Activated T-cell treated with anti-CD3 and anti-CD28 coated beads, Interleukin-2, amount 50 U/mL, for 72 hours (primary cell): ENCODE measurements around the gene GABRB2. TPM values are rescaled to one million over a fixed set of nuclear protein-coding genes. Genes with fewer than 3 reads are reported as not detected.

ENCODE experiments used
- ATAC-seq, 2 donors: fragments of 150-1000 bp; cut with Tn5 transposase; replicated peaks in 1 of 2; 2 replicates each; pipeline ENCODE4 v1.10.0; 2021; ENCODE audit warnings: moderate library complexity in 2 of 2, mild to moderate bottlenecking in 1 of 2
- DNase-seq, 2 donors: peaks; one replicate each; pipeline ENCODE4 v3.0.0; 2021 to 2022; ENCODE audit warnings: mixed read lengths in 1 of 2
- H3K27ac Mint-ChIP-seq: one replicate; pipeline ENCODE4 v1.8.0; 2022; ENCODE audit warnings: mild to moderate bottlenecking, moderate library complexity, mixed read lengths
- H3K27me3 Mint-ChIP-seq: one replicate; pipeline ENCODE4 v1.8.0; 2022; ENCODE audit warnings: low read depth, mixed read lengths
- H3K36me3 Mint-ChIP-seq, 2 donors: one replicate each; pipeline ENCODE4 v1.8.0; 2022; ENCODE audit warnings: mixed read lengths in 2 of 2, mild to moderate bottlenecking in 1 of 2; ENCODE audit not compliant: insufficient read depth in 2 of 2
- H3K4me1 Mint-ChIP-seq: one replicate; pipeline ENCODE4 v1.8.0; 2022; ENCODE audit warnings: low read depth, mixed read lengths
- H3K4me3 Mint-ChIP-seq, 2 donors: one replicate each; pipeline ENCODE4 v1.8.0; 2022; ENCODE audit warnings: mild to moderate bottlenecking in 2 of 2, mixed read lengths in 2 of 2, moderate library complexity in 2 of 2
- H3K9me3 Mint-ChIP-seq, 2 donors: one replicate each; pipeline ENCODE4 v1.8.0; 2022; ENCODE audit warnings: mixed read lengths in 2 of 2
- total RNA-seq, 2 donors: library from RNA; stranded (reverse); gene quantifications; one replicate each; pipeline ENCODE4 v1.2.3, GENCODE V29; 2022

The GABRB2 gene
- total RNA-seq, 2 donors from 2014 or later = not detected

GRCh38 chr5:161442471-161442870 lies 104.1 kb downstream of the GABRB2 start:
- Mint-ChIP-seq H3K27me3 (no peaks in the 10 kb centered on the region), H3K27ac (no peak overlapping the region), H3K4me3 (no peak overlapping the region), H3K9me3 (peaks cover 3 to 6% of the 10 kb centered on the region in 2 donors), H3K4me1 (no peaks in the 10 kb centered on the region), H3K36me3 (no peaks in the 10 kb centered on the region)
- no peak for DNase-seq
- ATAC-seq = no peak

GRCh38 chr5:161432798-161433197 lies 113.7 kb downstream of the GABRB2 start:
- no peaks in the 10 kb centered on the region for H3K4me1 Mint-ChIP-seq
- no peaks in the 10 kb centered on the region for H3K9me3 Mint-ChIP-seq
- no peak overlapping the region for H3K4me3 Mint-ChIP-seq
- ATAC-seq = no peak
- no peak for DNase-seq
- H3K36me3 Mint-ChIP-seq = no peaks in the 10 kb centered on the region
- H3K27me3 Mint-ChIP-seq = no peaks in the 10 kb centered on the region
- no peak overlapping the region for H3K27ac Mint-ChIP-seq

- Mint-ChIP-seq H3K27me3 (no peaks in the 10 kb centered on the region), H3K36me3 (no peaks in the 10 kb centered on the region), H3K27ac (no peak overlapping the region), H3K9me3 (no peaks in the 10 kb centered on the region), H3K4me1 (no peaks in the 10 kb centered on the region), H3K4me3 (no peak overlapping the region)
- DNase-seq = no peak
- ATAC-seq = no peak
Measured at GRCh38 chr5:161431963-161432362, 114.6 kb downstream of the GABRB2 start.

- Mint-ChIP-seq H3K4me3 (no peak overlapping the region), H3K27ac (no peak overlapping the region), H3K4me1 (no peaks in the 10 kb centered on the region), H3K9me3 (no peaks in the 10 kb centered on the region), H3K27me3 (no peaks in the 10 kb centered on the region), H3K36me3 (no peaks in the 10 kb centered on the region)
- DNase-seq (no peak), ATAC-seq (no peak)
Measured at GRCh38 chr5:161421067-161421466, 125.5 kb downstream of the GABRB2 start.

- H3K9me3 Mint-ChIP-seq = no peaks in the 10 kb centered on the region
- H3K27me3 Mint-ChIP-seq = no peaks in the 10 kb centered on the region
- no peaks in the 10 kb centered on the region for H3K36me3 Mint-ChIP-seq
- H3K27ac Mint-ChIP-seq = no peak overlapping the region
- DNase-seq (no peak), ATAC-seq (no peak)
- H3K4me3 Mint-ChIP-seq = no peak overlapping the region
- no peaks in the 10 kb centered on the region for H3K4me1 Mint-ChIP-seq
Measured at GRCh38 chr5:161420521-161420920, 126.0 kb downstream of the GABRB2 start.

GRCh38 chr5:161414896-161415295 lies 131.6 kb downstream of the GABRB2 start:
- H3K4me1 Mint-ChIP-seq = no peaks in the 10 kb centered on the region
- H3K27ac Mint-ChIP-seq = no peak overlapping the region
- peaks cover 0 to 2% of the 10 kb centered on the region in 2 donors for H3K9me3 Mint-ChIP-seq
- DNase-seq (no peak), ATAC-seq (no peak)
- no peak overlapping the region for H3K4me3 Mint-ChIP-seq
- H3K27me3 Mint-ChIP-seq = no peaks in the 10 kb centered on the region
- H3K36me3 Mint-ChIP-seq = no peaks in the 10 kb centered on the region

- no peak for DNase-seq
- no peak overlapping the region for H3K4me3 Mint-ChIP-seq
- H3K9me3 Mint-ChIP-seq = peaks cover 0 to 2% of the 10 kb centered on the region in 2 donors
- no peak overlapping the region for H3K27ac Mint-ChIP-seq
- no peaks in the 10 kb centered on the region for H3K27me3 Mint-ChIP-seq
- no peak for ATAC-seq
- H3K4me1 Mint-ChIP-seq = no peaks in the 10 kb centered on the region
- no peaks in the 10 kb centered on the region for H3K36me3 Mint-ChIP-seq
Measured at GRCh38 chr5:161414037-161414436, 132.5 kb downstream of the GABRB2 start.

GRCh38 chr5:161412792-161413191 lies 133.7 kb downstream of the GABRB2 start:
- H3K4me3 Mint-ChIP-seq = no peak overlapping the region

GRCh38 chr5:161411156-161411555 lies 135.4 kb downstream of the GABRB2 start:
- DNase-seq = no peak
- Mint-ChIP-seq H3K4me1 (no peaks in the 10 kb centered on the region), H3K4me3 (no peak overlapping the region), H3K36me3 (no peaks in the 10 kb centered on the region), H3K27ac (no peak overlapping the region), H3K9me3 (peaks cover 0 to 2% of the 10 kb centered on the region in 2 donors), H3K27me3 (no peaks in the 10 kb centered on the region)
- ATAC-seq = no peak

More at GRCh38 chr5:161412792-161413191, 133.7 kb downstream of the GABRB2 start:
- no peaks in the 10 kb centered on the region for H3K4me1 Mint-ChIP-seq
- H3K27me3 Mint-ChIP-seq = no peaks in the 10 kb centered on the region
- no peak for ATAC-seq
- H3K36me3 Mint-ChIP-seq = no peaks in the 10 kb centered on the region
- H3K9me3 Mint-ChIP-seq = peaks cover 0 to 2% of the 10 kb centered on the region in 2 donors
- no peak overlapping the region for H3K27ac Mint-ChIP-seq
- DNase-seq = no peak

GRCh38 chr5:161410640-161411039 lies 135.9 kb downstream of the GABRB2 start:
- Mint-ChIP-seq H3K4me1 (no peaks in the 10 kb centered on the region), H3K27ac (no peak overlapping the region), H3K4me3 (no peak overlapping the region), H3K9me3 (peaks cover 0 to 2% of the 10 kb centered on the region in 2 donors), H3K36me3 (no peaks in the 10 kb centered on the region), H3K27me3 (no peaks in the 10 kb centered on the region)
- ATAC-seq = no peak
- no peak for DNase-seq

- Mint-ChIP-seq H3K4me1 (no peaks in the 10 kb centered on the region), H3K27ac (no peak overlapping the region), H3K9me3 (peaks cover 0 to 2% of the 10 kb centered on the region in 2 donors), H3K36me3 (no peaks in the 10 kb centered on the region), H3K4me3 (no peak overlapping the region), H3K27me3 (no peaks in the 10 kb centered on the region)
- DNase-seq = no peak
- ATAC-seq = no peak
Measured at GRCh38 chr5:161409471-161409870, 137.1 kb downstream of the GABRB2 start.

GRCh38 chr5:161406880-161407279 lies 139.6 kb downstream of the GABRB2 start:
- H3K27ac Mint-ChIP-seq = no peak overlapping the region
- no peaks in the 10 kb centered on the region for H3K27me3 Mint-ChIP-seq
- H3K9me3 Mint-ChIP-seq = peaks cover 0 to 2% of the 10 kb centered on the region in 2 donors
- DNase-seq (no peak), ATAC-seq (no peak)
- H3K4me3 Mint-ChIP-seq = no peak overlapping the region
- no peaks in the 10 kb centered on the region for H3K36me3 Mint-ChIP-seq
- H3K4me1 Mint-ChIP-seq = no peaks in the 10 kb centered on the region

GRCh38 chr5:161403996-161404395 lies 142.5 kb downstream of the GABRB2 start:
- H3K9me3 Mint-ChIP-seq = peaks cover 0 to 2% of the 10 kb centered on the region in 2 donors
- no peaks in the 10 kb centered on the region for H3K36me3 Mint-ChIP-seq
- no peaks in the 10 kb centered on the region for H3K27me3 Mint-ChIP-seq
- no peak overlapping the region for H3K4me3 Mint-ChIP-seq
- DNase-seq = no peak
- H3K27ac Mint-ChIP-seq = no peak overlapping the region
- no peaks in the 10 kb centered on the region for H3K4me1 Mint-ChIP-seq
- ATAC-seq = no peak

- Mint-ChIP-seq H3K4me1 (no peaks in the 10 kb centered on the region), H3K9me3 (peaks cover 0 to 2% of the 10 kb centered on the region in 2 donors), H3K27ac (no peak overlapping the region), H3K36me3 (no peaks in the 10 kb centered on the region), H3K4me3 (no peak overlapping the region), H3K27me3 (no peaks in the 10 kb centered on the region)
- DNase-seq (no peak), ATAC-seq (no peak)
Measured at GRCh38 chr5:161403121-161403520, 143.4 kb downstream of the GABRB2 start.
